ENCODE measurements around the gene CT47A1. TPM values are rescaled to one million over a fixed set of nuclear protein-coding genes. Genes with fewer than 3 reads are reported as not detected.
"Not testable (repeated sequence)": the region's sequence is repeated elsewhere in the genome, so short reads cannot be mapped to it uniquely, and the experiment has no call there.

CT47A1 gene
- not detected for total RNA-seq

DNA sequence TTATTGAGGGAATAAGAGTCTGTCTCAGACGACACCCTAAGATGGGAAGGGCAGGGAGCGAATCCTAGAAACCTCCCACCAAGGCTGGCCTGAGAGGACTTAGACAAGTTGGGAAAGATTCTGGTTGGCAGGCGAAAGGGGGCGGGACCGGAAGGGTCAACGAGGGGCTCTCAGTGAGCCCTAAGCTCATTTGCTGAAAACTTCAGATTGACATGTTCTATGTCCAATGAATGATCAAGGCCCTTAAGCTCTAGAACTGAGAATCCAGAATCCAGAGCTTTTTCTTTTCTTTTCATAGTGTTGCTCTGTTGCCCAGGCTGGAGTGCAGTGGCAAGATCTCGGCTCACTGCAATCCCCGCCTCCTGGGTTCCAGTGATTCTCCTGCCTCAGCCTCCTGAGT, at the start of gene CT47A1:
Gene CT47A1 (minus strand): TSS at position 101 of the 400 bp plus-strand sequence. CDS start 231 bp downstream, outside the sequence.
- H3K4me1 ChIP-seq; H3K9me3 ChIP-seq; DNase-seq (ENCODE audit: extremely low spot score in 2 of 2); H3K27ac ChIP-seq; H3K27me3 ChIP-seq; H3K36me3 ChIP-seq; H3K4me3 ChIP-seq; intact Hi-C loops (cut with DNase I): not testable (repeated sequence)

DNA sequence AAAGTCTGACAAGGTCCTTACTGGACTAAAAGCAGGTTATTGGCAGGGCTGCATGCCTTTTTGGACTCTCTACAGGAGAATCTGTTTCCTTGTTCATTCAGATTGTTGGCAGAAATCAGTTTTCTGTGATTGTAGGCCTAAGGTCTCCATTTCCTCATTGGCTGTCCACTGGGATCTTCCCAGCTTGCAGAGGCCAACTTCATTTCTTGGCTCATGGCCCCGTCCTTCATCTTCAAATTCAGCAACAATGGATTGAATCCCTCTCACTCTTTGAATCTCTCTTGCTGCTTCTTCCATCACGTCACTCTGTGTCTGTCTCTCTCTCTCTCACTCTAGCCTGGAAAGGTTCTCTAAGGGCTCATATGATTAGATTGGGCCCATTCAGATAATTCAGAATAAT, 47.0 kb upstream of the CT47A1 start:
- TF ChIP-seq POLR2AphosphoS5 (IDR thresholded peaks at IDR 0.05; ENCODE audit: insufficient read depth in 1 of 2, low read depth in 1 of 2) (no peak), POLR2A (IDR thresholded peaks at IDR 0.05) (no peak)
- TF ChIP-seq, protein P1, sequence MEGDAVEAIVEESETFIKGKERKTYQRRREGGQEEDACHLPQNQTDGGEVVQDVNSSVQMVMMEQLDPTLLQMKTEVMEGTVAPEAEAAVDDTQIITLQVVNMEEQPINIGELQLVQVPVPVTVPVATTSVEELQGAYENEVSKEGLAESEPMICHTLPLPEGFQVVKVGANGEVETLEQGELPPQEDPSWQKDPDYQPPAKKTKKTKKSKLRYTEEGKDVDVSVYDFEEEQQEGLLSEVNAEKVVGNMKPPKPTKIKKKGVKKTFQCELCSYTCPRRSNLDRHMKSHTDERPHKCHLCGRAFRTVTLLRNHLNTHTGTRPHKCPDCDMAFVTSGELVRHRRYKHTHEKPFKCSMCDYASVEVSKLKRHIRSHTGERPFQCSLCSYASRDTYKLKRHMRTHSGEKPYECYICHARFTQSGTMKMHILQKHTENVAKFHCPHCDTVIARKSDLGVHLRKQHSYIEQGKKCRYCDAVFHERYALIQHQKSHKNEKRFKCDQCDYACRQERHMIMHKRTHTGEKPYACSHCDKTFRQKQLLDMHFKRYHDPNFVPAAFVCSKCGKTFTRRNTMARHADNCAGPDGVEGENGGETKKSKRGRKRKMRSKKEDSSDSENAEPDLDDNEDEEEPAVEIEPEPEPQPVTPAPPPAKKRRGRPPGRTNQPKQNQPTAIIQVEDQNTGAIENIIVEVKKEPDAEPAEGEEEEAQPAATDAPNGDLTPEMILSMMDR (IDR thresholded peaks at IDR 0.05) = no peak
- H3K9me3 ChIP-seq = no peaks in the 10 kb centered on the region
- no peak for DNase-seq (ENCODE audit: extremely low spot score in 2 of 2)
- H3K4me1 ChIP-seq = no peaks in the 10 kb centered on the region
- H3K36me3 ChIP-seq = no peaks in the 10 kb centered on the region
- H3K27ac ChIP-seq = no peak overlapping the region
- no peaks in the 10 kb centered on the region for H3K27me3 ChIP-seq
- intact Hi-C loops (cut with DNase I) = no loop called here
- H3K4me3 ChIP-seq = no peak overlapping the region

DNA sequence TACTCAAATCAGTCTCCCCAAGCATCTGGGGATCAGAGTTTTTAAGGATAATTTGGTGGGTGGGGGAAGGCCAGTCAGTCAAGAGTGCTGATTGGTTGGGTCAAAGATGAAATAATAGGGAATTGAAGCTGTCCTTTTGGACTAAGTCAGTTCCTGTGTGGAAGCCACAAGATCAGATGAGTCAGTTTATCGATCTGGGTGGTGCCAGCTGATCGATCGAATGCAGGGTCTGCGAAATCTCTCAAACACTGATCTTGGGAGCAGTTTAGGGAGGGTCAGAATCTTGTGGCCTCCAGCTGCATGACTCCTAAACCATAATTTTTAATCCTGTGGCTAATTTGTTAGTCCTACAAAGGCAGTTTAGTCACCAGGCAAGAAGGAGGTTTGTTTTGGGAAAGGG, 44.5 kb upstream of the CT47A1 start:
- DNase-seq (ENCODE audit: extremely low spot score in 2 of 2) = no peak
- Histone ChIP-seq H3K27me3 (no peaks in the 10 kb centered on the region), H3K4me1 (no peaks in the 10 kb centered on the region), H3K9me3 (no peaks in the 10 kb centered on the region), H3K4me3 (no peak overlapping the region), H3K27ac (no peak overlapping the region), H3K36me3 (no peaks in the 10 kb centered on the region)
- TF ChIP-seq POLR2A (IDR thresholded peaks at IDR 0.05) (no peak), POLR2AphosphoS5 (IDR thresholded peaks at IDR 0.05; ENCODE audit: insufficient read depth in 1 of 2, low read depth in 1 of 2) (no peak)
- TF ChIP-seq, protein P1 (IDR thresholded peaks at IDR 0.05) = no peak
- intact Hi-C loops (cut with DNase I) = no loop called here

DNA sequence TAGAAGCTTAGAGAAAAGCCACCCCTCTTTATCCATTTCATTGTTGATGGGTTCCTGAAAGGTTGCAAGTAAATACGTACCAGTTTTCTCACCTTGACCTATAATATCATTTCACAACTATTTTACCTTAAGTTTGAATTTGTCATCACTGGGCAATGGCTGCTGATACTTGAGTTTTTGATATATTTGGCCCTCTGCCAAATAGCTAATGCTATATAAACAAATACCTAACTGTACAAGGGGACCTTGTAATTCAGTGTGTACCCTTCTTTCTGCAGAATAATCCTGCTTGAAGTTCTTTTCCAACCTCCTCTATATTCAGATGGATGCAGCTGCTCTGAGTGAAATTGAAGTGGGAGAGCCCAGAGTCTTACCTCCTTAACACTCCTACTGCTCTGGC, 42.9 kb upstream of the CT47A1 start:
- TF ChIP-seq POLR2AphosphoS5 (IDR thresholded peaks at IDR 0.05; ENCODE audit: insufficient read depth in 1 of 2, low read depth in 1 of 2) = no peak
- TF ChIP-seq POLR2A (IDR thresholded peaks at IDR 0.05) = no peak
- TF ChIP-seq, protein P1 (IDR thresholded peaks at IDR 0.05) = no peak
- intact Hi-C loops (cut with DNase I) = no loop called here
- Histone ChIP-seq H3K4me1 (no peaks in the 10 kb centered on the region), H3K4me3 (no peak overlapping the region), H3K36me3 (no peaks in the 10 kb centered on the region), H3K27me3 (no peaks in the 10 kb centered on the region), H3K27ac (no peak overlapping the region), H3K9me3 (no peaks in the 10 kb centered on the region)
- no peak for DNase-seq (ENCODE audit: extremely low spot score in 2 of 2)

DNA sequence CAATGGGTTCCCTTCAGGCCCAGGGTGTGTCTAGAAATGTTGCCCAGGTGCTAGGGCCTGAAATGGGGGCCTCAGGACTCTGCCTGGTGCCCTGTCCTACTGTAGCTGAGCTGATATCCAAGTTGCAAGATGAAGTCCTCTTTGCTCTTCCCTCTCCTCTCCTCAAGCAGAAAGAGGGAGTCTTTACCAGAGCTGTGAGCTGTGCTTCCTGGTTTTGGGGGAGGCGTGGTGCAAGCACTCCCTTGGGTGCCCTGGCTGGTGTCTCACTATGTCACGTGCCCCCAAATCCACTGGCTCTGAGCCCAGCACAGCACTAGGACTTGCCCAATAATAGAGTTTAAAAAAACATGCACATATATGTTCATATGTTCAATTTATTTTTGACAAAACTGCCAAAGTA, 29.3 kb upstream of the CT47A1 start:
- Histone ChIP-seq H3K4me1 (no peaks in the 10 kb centered on the region), H3K36me3 (no peaks in the 10 kb centered on the region), H3K27ac (no peak overlapping the region), H3K4me3 (no peak overlapping the region), H3K9me3 (no peaks in the 10 kb centered on the region), H3K27me3 (no peaks in the 10 kb centered on the region)
- TF ChIP-seq POLR2A (IDR thresholded peaks at IDR 0.05) = no peak
- TF ChIP-seq POLR2AphosphoS5 (IDR thresholded peaks at IDR 0.05; ENCODE audit: insufficient read depth in 1 of 2, low read depth in 1 of 2) = no peak
- TF ChIP-seq, protein P1 (IDR thresholded peaks at IDR 0.05) = no peak
- intact Hi-C loops (cut with DNase I) = no loop called here
- DNase-seq (ENCODE audit: extremely low spot score in 2 of 2) = no peak
